ENCODE results near the gene CADM1.
A peak's percentile ranks its signal among the peaks of the same experiment; 100 is the strongest.

The CADM1 gene

DNA sequence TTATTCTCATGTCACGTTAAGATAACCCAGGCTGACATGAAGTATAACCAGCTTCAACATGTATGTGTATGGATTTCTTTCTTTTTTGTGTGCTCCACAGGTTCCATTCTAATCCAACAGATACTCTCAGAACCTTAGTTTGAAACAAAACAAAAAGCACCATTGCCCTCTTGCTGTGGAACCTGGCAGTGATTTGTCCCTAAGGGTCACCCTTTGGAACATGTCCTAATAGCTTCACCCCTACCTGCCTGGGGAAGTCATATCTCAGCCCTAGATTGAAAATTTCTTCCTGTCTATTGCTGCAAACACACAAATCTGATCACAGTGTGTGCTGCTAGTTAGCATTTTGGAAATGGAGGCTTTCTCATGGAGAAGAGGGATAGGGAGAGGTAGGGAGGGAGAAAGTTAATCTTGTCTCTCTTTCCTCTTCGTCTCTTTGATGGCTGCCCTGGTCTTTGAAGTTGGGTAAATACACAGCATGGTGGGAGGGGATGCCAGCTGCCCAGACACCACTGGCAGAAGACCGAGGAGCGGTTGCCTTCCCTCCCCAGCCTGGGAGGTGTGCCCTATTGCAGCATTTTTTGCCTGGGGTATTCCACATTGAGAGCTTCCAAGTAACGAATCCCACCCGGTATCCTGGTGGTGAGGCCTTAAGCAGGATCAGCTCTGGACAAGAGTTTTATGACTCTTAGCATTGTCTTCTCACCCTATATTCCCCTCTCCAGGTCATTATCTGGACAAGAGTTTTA is 11.6 kb upstream of the CADM1 start:
- no peak for DNase-seq

DNA sequence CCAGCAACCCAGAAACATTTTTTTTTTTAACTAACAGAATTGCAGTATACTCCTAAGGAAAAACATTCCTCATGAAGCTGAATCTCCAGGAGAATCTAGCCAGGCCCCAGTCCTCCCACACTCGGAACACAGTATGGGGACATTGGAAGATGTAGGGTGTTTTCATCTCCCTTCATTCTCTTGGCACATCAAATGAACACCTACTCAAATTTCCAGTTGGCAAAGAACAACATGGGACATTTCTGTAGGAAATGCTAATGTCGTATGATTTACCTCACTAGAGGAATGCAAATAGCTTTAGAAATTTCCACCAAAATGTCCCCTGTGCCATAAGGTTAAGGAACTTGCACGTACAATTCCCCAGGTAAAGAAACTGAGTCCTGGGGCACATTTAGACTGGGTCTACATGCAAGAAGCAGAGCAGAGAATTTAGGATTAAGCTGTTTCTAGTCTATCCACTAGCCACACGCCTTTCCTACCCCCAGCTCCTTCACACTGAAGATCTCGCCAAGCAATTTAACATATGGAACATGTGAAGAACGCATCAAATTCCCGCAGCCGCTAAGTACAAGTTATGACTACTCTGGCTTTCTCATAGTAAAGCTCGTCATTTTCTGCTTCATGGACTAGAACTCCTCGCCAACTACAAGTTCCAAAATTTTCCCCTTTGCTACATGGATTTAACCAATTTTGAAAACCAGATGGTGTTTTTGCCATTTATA is 2.9 kb upstream of the CADM1 start:
- DNase-seq = peak; percentile 61

DNA sequence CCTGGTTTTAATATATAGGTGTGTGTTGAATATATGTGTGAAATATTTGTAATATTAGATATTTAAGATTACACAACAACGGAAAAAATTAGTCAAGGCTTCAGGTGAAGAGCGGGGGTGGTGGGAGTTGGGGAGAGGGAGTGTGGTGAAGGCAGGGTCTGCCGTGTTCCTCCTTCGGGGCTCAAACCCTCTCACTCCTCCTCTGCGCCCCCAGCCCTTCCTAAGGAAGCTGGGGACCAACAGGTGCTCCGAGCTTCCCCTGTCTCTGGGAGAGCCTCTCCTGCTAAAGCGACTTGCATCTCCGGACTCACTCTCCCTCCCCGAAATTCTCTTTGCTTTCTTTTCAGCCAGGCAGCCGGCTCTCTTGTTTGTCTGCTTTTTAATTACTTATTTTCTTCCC is 960 bp upstream of the CADM1 start:
- no peak for DNase-seq

DNA sequence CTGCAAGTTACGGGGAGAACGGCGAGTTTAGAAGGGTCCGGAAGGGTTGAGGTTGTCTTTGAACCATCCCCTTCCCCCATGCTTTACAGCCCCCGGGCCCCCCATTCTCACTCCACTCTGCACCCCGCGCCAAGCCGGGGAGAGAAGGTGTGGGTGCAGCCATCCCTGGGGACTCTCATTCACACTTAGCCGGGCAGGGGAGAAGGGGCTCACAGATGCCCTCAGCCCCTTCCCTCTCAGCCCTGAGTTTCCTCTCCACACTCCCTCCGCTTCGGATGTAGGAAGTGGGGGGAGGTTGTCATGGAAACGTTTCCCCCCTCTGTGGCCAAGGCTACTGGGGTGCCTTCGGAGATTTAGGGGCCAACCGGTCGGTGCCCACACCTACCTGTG is 334 bp downstream of the CADM1 start:
- DNase-seq = no peak

DNA sequence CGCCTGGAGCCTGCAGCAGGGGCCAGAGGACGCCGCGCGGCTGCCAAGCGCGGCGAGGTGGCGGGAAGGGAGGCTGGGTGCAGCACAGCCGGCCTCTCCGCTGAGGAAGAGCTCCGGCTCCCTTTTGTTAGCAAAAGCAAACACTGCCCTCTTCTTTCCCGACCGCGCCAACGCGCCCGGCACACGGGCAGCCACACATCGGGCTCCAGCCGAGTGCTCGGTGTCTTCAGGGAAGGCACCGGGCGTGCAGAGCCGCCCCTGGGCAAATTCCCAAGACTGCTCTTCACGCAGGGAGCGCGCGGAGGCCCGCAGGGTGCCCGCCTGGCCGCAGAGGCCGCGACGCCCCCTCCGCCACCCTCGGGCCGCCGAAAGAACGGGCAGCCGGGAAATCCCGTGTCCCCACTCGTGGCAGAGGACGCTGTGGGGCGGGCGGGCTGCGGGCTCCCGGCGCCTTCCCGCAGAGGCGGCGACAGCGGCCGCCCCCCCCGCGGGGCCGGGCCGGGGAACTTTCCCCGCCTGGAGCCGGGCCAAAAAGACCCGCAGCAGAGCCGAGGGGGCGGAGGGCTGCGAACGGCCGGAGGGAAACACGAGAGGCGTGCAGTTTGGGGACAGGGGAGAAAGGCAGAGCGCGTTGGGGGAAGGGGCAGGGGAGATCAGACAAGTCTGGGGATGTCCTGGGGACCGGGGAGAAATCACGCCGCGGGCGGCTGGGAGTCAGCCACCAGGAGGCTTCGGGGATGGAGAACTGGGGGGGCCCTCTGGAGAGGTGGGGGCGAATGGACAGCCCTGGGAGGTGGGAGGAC is 931 bp downstream of the CADM1 start:
- DNase-seq = peak; percentile 83

DNA sequence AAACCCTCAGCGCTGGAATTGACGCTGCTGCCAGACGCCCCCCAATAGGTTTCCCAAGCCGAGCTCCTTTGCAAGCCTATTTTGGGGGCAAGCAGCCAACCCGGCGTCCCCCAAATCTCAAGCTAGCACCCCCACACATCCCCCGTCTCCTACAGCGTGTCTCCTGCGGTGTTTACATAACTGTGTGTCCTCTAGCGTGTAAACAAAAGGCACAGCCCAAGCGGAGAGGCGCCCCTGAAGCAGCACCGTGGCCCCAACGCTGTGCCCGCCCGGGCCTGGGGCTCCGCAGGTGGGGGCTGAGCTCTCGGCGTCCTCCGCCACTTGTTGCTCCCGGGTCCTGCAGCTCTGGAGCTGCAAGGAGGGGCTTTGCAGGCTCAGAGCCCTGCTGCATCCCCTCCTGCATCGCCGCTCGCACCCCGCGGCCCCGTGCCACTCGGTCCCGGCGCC is 1.6 kb downstream of the CADM1 start:
- no peak for DNase-seq

DNA sequence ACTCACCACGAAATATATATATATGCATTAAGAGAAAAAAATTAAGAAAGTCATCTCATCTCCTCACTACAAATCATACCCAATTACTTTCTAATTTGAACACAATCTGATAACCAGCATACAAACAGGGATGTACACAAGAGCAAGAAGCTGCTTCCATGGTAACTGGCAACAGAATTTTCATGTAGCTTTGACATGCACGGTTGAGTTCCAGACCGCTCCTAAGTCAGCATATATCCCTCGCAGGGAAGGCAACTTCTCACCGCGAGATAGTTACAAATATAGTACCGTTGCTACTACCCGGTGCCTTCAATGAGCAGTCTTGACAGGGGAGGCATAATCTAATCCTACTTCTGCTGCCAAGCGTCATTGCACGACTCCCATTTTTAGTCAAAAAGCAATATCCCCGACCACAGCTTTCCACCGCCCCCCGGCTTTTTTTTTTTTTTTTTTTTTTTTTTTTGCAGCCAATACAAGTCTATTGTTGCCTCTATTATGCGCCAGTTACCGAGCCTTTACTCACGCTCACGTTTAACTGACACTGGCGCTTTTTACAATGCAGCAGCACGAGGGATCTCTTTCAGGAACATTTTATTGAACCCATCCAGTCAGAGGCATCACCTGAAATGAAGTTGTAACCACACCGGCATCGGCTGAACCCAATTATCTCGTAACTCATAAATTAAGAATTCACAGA is 2.2 kb downstream of the CADM1 start:
- DNase-seq = peak; percentile 36

DNA sequence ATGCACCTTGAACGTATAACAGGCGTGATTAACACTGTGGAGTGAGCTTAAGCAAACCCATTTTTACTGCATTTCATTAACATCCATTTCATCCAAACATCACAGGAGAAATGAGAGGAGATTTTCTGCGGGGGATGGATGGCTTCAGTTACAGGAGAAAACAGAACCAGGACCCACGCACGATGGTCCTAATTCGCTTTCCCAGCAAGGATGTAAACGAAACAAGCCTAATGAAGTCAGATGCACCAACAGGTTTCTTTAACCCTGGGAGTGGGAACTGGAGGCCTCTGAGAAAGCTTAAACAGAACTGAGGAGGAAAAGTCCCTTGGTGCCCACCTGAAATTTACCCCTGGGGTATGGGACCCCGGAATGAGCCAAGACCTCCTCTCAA is 2.7 kb downstream of the CADM1 start:
- no peak for DNase-seq

DNA sequence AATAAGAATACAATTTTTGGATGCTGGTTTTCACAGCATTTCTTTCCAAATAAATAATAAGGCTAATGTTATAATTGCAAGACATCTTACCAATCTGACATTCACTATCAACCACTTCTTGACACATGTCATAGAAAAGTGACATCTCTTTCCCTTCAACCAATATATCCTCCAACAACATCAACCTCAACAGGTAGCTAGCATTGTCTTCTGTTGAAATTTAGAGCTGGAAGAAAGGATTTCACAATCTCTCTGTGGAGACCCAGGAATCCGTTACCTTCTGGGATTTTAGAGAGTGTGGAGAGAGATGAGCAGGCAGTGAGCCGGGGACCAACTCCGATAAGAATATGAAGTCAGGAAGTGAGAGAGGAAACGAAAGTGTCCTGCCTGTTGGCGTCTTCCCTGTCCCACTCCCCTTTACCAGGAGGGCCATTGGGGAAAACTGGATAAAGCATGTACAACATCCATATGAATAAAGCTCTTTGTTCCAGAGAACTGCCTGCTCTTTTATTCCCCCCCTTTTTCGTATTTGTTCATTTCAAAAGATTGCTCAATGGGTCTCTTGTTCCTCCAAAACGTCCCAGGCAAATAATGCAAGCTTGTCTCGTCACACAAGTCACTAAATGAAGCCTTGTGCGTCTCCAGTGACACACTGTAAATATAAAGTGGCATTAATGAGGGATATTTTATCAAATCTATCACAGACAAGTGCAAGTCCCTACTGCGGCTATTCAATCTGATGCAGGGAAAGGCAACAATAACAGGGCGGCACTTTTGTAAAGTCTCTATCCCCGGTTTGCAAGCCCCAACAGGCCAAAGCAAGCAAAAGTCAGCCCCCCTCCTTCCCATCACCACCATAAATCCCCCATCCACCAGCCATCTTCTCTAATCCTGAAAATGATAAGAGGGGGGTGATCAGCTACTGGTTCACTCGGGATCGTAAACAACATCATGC is 3.4 kb downstream of the CADM1 start:
- no peak for DNase-seq

DNA sequence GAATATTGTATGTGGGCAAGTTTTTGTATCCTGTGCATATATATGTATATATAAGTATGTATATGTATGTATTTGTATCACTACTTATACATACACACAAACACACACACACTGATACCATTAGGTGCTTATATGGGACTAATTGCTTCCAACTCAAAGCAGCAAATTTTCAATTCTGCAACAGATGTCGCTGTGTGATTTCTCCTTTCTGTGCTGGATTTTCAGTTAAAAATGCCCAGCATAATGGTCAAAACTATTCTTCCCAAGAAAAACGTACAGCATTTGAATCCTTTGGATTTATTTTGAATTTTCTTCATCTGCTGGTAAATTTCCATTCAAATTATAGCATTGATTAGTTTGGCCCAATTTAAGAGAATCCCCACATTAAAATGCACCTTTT is 4.3 kb downstream of the CADM1 start:
- DNase-seq = no peak

DNA sequence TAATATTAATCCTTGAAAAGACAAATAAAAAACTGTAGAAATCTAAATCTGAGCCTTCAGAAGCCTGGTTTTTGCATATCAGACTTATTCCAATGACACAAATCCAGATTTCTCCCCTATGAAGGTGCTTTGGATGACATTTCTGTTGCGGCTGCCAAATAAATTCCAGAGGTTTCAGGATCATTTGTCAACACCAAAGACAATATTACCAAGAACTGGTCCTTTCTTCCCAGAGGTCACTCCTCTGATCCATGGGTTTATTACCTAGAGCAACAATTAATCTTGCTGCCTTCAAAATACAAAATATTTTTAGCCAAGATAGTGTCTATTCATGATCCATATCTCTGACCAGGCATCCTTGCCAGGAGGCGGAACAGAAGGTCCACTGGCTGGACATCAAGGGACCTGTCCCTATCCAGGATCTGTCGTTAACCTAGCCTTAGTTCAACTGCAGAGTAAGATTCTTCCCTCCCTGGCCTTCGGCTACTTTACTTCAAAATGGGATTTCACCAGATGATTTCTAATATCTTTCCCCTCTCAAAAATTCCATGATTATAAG is 4.9 kb downstream of the CADM1 start:
- no peak for DNase-seq

DNA sequence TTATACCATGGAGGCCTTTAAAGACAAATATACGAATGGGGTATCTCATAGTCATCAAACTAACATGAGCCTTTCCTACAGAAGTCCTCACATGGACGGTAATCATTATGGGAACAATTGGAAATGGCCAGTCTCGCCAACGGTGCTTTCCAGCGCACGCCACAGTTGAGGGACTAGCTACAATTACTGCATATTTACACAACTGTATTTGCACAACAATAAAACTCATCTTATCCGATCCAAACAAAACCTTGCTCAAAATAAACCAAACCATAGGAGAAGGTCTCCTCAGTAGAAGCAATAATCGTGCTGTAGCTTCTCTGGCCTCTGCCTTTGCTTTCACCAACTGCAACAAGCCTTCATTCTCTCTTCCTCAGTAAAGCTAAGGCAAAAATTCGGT is 5.9 kb downstream of the CADM1 start:
- no peak for DNase-seq

DNA sequence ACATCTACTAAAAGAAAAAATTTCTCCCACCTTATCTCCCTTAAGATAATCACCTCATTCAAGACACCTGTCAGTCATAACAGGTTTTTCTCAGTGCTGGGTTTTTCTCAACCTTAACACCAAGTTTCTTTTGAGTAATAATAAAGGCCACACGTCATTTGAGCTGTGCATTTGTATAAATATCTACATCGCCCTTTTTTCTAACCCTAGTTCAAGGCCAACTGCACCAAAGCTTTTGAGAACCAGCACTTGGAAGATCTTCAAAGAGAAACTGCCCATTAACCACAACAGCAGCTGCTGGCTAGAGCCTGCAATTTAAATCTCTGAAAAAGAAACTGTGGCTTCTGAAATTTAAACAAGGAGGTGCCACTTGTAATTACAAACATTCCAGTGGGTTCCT is 6.9 kb downstream of the CADM1 start:
- no peak for DNase-seq

DNA sequence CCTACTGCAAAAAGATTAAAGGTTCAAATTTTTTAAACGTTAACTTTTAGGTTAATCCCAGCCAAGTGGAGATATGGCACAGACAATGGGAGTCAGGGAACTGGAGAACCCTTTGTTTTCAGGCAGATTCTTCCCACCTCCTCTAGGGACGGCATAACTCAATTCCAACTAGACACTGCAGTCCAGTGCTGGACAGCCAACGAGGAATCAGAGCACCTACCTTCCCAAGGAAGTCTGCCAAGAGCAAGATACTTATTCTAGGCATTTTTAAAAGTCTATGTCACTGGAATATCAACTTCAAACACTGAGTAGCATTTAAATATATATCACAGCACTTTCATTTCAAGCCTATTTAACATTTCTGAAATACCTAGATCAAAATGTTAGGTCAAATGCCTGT is 7.3 kb downstream of the CADM1 start:
- DNase-seq = no peak

DNA sequence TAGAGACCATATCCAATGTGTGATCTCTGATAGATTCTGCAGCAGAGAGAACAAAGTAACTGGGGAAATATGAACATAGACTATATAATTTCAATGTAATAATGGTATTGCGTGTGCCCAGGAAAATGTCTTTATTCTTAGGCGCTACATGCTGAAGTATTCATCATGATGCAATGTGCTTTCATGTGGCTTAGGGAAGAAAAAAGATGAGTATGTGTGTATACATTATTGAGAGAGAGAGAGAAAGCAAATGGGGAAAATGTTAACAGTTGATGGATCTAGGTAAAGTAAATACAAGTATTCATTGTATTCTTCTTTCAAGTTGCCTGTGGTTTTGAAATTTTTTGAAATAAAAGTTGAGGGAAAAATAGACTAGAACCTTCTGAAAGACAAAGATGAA is 10.3 kb downstream of the CADM1 start:
- no peak for DNase-seq

DNA sequence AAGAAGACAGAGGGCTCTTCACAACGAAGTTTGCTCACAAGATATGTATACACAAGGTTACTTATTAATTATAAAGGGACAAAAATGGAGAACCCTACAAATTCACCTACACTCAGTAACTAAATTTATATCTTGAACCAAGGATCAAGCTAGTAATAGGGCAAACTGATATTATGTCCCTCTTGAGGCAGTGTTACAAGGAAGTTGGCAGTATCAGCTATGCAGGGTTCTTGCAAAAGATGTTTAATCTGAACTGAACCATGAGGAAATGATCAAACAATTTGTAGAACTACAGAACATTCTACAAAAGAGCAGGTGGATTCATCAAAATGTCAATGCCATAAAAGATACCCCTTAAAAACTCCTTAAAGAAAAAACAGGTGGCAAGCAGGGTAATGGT is 10.7 kb downstream of the CADM1 start:
- no peak for DNase-seq

DNA sequence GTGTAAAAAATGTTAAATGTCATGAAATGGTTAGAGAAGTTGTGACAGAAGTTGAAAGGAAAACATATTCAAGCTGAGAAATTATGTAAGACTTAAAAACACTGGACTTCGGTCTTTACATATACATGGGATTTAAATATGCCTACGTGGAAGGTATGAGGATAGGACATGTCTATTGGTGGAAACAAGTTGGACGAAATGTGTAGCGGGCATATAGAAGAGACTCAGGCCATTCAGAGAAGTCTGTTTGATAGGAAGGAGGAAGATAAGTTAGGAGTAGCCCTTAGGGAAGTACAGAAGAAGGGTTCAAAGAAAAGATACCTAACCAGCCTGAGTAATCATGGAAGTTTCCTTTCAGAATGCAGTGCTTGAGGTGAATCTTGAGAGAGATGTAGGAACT is 14.7 kb downstream of the CADM1 start:
- no peak for DNase-seq

DNA sequence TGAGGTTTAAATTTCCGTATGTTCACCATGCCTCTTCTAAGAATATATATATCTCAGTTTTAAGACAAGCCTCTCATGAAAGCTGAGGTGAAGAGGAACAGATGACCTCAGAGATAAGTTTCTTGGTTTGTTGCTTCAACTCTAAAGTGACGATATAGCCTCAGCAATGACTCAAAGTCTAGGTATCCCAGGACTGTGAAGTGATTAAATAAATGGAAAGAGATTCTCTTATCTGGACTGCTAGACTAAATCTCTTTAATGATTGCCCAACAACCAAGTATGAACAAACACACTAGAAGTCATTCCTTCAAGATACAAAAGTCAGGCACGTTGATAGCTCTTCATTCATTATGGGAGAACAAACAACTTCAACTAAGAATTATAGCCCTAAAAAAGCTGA is 15.3 kb downstream of the CADM1 start:
- no peak for DNase-seq

DNA sequence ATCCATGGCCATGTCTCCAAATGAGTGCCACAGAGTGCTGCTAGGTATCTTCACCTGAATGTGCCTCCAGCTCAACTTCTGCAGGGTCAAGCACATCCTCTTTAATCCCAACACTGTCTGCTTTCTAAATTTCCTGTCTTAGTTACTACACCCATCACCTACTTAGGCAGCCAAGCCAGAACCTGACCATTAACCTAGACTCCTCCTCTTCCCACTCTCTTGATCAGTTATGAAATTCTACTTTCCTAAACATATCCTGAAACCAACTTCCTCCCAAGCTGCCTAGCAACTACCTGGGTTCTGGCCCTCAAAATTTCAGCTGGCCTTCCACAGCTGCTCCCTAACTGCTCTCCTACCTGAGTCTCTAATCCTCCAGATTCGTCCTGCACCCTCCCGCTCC is 22.7 kb downstream of the CADM1 start:
- no peak for DNase-seq

DNA sequence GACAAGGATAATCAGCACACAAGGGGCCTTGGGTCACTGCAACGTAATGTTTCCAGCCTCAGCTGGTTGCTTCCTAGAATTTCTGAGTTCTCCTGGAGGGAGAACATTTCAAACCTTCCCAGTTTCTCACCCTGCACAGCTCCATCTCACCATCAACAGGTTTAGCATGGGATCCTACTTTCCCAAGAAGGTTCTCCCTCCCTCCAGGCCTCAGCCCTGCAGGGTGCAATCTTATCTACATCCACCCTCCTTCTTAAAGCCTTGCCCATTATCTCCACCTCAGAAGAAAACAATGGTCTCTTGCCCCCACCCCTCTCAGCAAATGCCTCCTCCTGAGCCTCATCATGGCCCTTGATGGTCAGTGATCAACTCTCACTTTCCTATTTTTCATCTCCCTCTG is 23.6 kb downstream of the CADM1 start:
- DNase-seq = no peak

DNA sequence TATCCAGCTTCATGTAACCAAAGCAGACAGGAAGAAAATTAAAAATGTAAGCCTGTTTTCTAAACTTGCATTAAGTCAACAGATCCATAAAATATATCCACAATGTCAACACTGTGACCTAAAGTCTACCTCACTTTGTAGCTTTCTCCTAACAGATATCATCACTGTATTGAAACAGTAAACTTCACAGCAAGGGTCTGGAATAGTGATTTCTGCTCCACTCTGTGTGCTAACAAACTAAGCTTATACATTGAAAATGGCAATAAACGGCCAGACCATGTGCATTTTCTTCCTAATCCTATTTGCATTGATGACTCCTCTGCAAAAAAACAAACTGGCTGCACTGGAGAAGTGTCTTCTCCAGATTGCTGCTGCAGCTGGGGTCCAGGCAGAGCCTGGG is 26.8 kb downstream of the CADM1 start:
- DNase-seq = no peak

Data from right hindlimb (tissue), 1 donor.